ENCODE results near the gene TDP1. TPM values are rescaled to one million over a fixed set of nuclear protein-coding genes. Genes with fewer than 3 reads are reported as not detected.

The TDP1 gene
- total and polyA plus RNA-seq, 2 of the 4 experiments (the other 2 are of a cell fraction), result 23.3 to 53.1 TPM

- no peak overlapping the region for H4K91ac ChIP-seq (ENCODE audit: insufficient read depth, low read depth, low read length)
- TF ChIP-seq RAD21 (IDR thresholded peaks at IDR 0.05; ENCODE audit: low read length), result peak; percentile 70
- no peak for TF ChIP-seq NFE2L2 (IDR thresholded peaks at IDR 0.05; ENCODE audit: low read depth, low read length)
- peak; percentile 73 for TF ChIP-seq CTCF (conservative IDR thresholded peaks at IDR 0.05; ENCODE audit: low read depth, low read length)
- TF ChIP-seq SMC3 (IDR thresholded peaks at IDR 0.05; ENCODE audit: low read depth, low read length), result peak; percentile 84
- no peak for TF ChIP-seq CHD1 (IDR thresholded peaks at IDR 0.05; ENCODE audit: low read depth, low read length)
- ChIA-PET POLR2A (ENCODE audit: unreplicated experiment) (no interaction called here), CTCF (interaction anchor here (0.6 to 2.7 kb wide), 10 partner anchors 8 to 262 kb away, joined by 3 to 14 read pairs (median 7); partner anchors contain the start of gene EFCAB11)
- peaks cover 6% of the 10 kb centered on the region in 2 experiments; a peak in 1 of 4 replicates for H3K79me1 ChIP-seq (ENCODE audit: low read depth in 1 of 2, low read length in 2 of 2)
- H2BK5ac ChIP-seq (ENCODE audit: low read depth, low read length, poor library complexity, severe bottlenecking), result no peak overlapping the region
- H3K4me2 ChIP-seq (ENCODE audit: low read depth, low read length), result no peak overlapping the region
- no peak overlapping the region for H3K18ac ChIP-seq (ENCODE audit: low read depth, low read length)
- no peak overlapping the region for H2AK5ac ChIP-seq (ENCODE audit: low read depth, low read length)
- H3K27ac ChIP-seq (ENCODE audit: insufficient read depth, low read length), result no peak overlapping the region
- no peak overlapping the region for H4K8ac ChIP-seq (ENCODE audit: low read depth in 2 of 2, low read length in 2 of 2)
- in situ Hi-C loops (cut with MboI; ENCODE audit: low sequenced_read_pairs) (no loop called here), dilution Hi-C loops (cut with HindIII; ENCODE audit: low sequenced_read_pairs, unreplicated experiment) (no loop called here), intact Hi-C loops (cut with micrococcal nuclease) (loop anchor here (1.0 kb wide), 2 partner anchors 87 to 262 kb away; no protein-coding TSS in a partner anchor)
- peak; percentile 94 for ATAC-seq (ENCODE audit: low read depth)
- H4K20me1 ChIP-seq (ENCODE audit: insufficient read depth, low read length), result no peaks in the 10 kb centered on the region; the same call in 1 of the 2 replicates
- WGBS, 2 experiments (ENCODE audit: extremely low coverage in 2 of 2, insufficient read length in 1 of 2), result 75% methylated on average over 2 of the region's 7 CpGs; no CpG with 5 or more reads in 1 of the 2 experiments
- no peak overlapping the region for H2AK9ac ChIP-seq (replicated peaks; ENCODE audit: low read depth, low read length, poor library complexity)
- no peak overlapping the region for H3K56ac ChIP-seq (ENCODE audit: extremely low read depth, insufficient read depth, low read length)
- H3K9me3 ChIP-seq (ENCODE audit: control insufficient read depth, insufficient read depth, low read length), result no peaks in the 10 kb centered on the region
- H2BK20ac ChIP-seq (ENCODE audit: low read depth, low read length), result no peak overlapping the region
- no peak overlapping the region for H3K9ac ChIP-seq (ENCODE audit: low read depth, low read length)
- H3K23ac ChIP-seq (ENCODE audit: low read depth, low read length), result no peak overlapping the region
- no peak overlapping the region for H3K4me3 ChIP-seq (ENCODE audit: insufficient read depth, low read depth, low read length)
- no peak overlapping the region for H3K4ac ChIP-seq (ENCODE audit: low read depth, low read length)
- H2AFZ ChIP-seq (replicated peaks; ENCODE audit: low read length, poor library complexity), result no peak overlapping the region
- peak; percentile 69 for DNase-seq
- H4K5ac ChIP-seq (ENCODE audit: low read depth, low read length), result no peak overlapping the region
- no peak overlapping the region for H2BK120ac ChIP-seq (ENCODE audit: low read depth, low read length)
- no peaks in the 10 kb centered on the region; the same call in 1 of the 2 replicates for H3K9me1 ChIP-seq (ENCODE audit: insufficient read depth, low read length)
- BruUV-seq (replicated peaks), result no TSS peak
- H3K4me1 ChIP-seq (ENCODE audit: control insufficient read depth, insufficient read depth, low read length), result no peaks in the 10 kb centered on the region
- no peaks in the 10 kb centered on the region for H3K27me3 ChIP-seq (ENCODE audit: control insufficient read depth, insufficient read depth, low read length)
- peaks cover 26% of the 10 kb centered on the region for H3K36me3 ChIP-seq (ENCODE audit: control insufficient read depth, insufficient read depth, low read length)
- no peak overlapping the region for H3K14ac ChIP-seq (replicated peaks; ENCODE audit: low read depth, low read length)
- H2BK15ac ChIP-seq (ENCODE audit: low read depth, low read length), result no peak overlapping the region
These were observed 17.6 kb downstream of the TDP1 start for GRCh38 chr14:89973234-89973823.
